Measurements from ENCODE around the gene RNF111.

DNA sequence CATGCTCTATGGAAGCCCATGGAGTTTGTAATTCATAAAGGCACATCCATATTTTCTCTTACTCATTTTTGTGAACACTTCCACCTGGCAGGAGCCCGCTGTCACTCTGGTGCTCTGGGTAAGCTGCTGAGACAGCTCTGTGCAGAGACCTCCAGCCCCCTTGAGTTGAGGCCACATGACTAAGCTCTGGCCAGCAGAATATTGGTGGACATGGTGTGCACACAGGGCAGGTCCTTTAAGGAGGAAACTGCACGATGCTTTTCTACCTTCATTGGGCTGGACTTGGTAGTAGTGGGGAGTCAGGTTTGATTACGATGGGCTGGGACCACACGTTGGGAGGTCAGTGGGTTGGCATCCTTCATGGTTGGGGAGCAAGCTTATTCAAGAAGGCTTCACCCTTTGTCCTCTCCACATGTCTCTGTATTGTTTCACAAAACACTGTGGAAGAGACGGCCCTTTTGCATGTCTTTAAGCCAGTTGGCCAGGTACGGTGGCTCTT is 146.5 kb downstream of the RNF111 start:
- TF ChIP-seq, protein P1, sequence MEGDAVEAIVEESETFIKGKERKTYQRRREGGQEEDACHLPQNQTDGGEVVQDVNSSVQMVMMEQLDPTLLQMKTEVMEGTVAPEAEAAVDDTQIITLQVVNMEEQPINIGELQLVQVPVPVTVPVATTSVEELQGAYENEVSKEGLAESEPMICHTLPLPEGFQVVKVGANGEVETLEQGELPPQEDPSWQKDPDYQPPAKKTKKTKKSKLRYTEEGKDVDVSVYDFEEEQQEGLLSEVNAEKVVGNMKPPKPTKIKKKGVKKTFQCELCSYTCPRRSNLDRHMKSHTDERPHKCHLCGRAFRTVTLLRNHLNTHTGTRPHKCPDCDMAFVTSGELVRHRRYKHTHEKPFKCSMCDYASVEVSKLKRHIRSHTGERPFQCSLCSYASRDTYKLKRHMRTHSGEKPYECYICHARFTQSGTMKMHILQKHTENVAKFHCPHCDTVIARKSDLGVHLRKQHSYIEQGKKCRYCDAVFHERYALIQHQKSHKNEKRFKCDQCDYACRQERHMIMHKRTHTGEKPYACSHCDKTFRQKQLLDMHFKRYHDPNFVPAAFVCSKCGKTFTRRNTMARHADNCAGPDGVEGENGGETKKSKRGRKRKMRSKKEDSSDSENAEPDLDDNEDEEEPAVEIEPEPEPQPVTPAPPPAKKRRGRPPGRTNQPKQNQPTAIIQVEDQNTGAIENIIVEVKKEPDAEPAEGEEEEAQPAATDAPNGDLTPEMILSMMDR (IDR thresholded peaks at IDR 0.05 in 4 of 5, conservative IDR thresholded peaks at IDR 0.05 in 1 of 5) = no peak
- no peak for TF ChIP-seq POLR2A (IDR thresholded peaks at IDR 0.05)
